Airway epithelial cell (primary cell): ENCODE data around the gene CHCHD4. TPM values are rescaled to one million over a fixed set of nuclear protein-coding genes. Genes with fewer than 3 reads are reported as not detected.

Experiments
- total RNA-seq: library from RNA; depleted of rRNA; stranded (reverse); fragments of >200 nt; gene quantifications from 2 replicates; pipeline ENCODE4 v1.2.3, GENCODE V29; 2015

The CHCHD4 gene
- total RNA-seq, result 15.9 and 22.0 TPM in 2 replicates

DNA sequence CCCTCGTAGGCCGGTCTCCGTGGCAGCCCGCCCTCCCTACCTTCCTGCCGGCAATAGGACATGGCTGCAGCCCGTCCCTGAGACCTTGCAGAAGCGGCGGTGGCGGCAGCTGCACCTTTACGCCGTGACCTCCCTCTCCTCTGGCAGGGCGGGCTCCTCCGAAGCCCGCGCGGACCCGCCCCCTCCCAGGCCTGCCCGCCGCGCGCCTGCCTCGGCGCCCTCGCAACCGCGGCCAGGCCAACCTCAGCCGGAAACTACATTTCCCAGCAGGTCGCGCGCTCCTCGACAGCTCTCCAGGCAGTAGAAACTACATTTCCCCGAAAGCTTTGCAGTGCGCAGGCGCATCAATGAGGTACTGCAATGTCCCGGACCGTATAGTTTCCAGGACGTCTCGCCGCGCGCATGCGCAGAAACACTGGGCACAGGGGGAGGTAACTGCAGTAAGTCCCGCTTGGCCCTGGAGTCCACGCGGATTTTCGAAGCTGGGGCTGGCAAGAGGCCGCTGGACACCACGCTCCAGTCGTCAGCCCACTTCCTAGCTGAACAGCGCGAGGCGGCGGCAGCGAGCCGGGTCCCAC lies at the start of gene CHCHD4, which contains the start of gene TMEM43:
Gene CHCHD4 (minus strand): TSS at position 256 of the 578 bp plus-strand sequence. CDS start 194 bp downstream, at position 62.
Gene TMEM43 (plus strand): TSS at position 438 of the 578 bp plus-strand sequence. CDS start 142 bp downstream, outside the sequence.

Other genes with a start within 250 kb of the CHCHD4 start
- 12.5 and 16.9 TPM in 2 replicates for gene WNT7A, start 244.8 kb downstream of the CHCHD4 start, total RNA-seq
- 75.2 and 92.5 TPM in 2 replicates for gene TMEM43, start 182 bp upstream of the CHCHD4 start, total RNA-seq
- 28.3 and 28.7 TPM in 2 replicates for gene XPC, start 53.7 kb upstream of the CHCHD4 start, total RNA-seq
- 18.3 and 20.3 TPM in 2 replicates for gene LSM3, start 53.9 kb upstream of the CHCHD4 start, total RNA-seq